GM18498 (cell line): Measurements from ENCODE around the gene TRIM33.
"Not testable (repeated sequence)": the region's sequence is repeated elsewhere in the genome, so short reads cannot be mapped to it uniquely, and the experiment has no call there.

ENCODE experiments used
- ATAC-seq: cut with Tn5 transposase; IDR thresholded peaks from one replicate; pipeline ENCODE4 v1.9.1; 2021; ENCODE audit warnings: mild to moderate bottlenecking, moderate library complexity; ENCODE audit not compliant: unreplicated experiment

TRIM33 gene

DNA sequence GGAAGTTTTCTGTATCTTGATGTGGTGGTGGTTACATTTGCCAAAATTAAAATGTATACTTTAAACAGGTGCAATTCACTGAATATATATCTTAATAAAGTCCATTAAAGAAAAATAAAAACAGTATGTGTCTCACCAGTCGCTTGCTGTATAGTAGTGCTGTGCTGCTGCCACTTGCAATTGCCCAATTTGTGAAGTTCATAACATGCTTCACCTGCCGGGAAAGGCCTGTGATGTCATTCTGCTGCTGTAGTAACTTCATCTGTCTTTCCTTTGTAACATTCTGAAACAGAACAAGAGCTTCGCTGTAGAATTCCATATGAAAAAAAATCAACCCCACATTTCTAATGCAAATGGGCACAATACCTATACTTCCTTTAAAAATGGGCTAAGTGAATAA, 83.4 kb downstream of the TRIM33 start:
- no peak for ATAC-seq

- ATAC-seq, result no peak
Measured at GRCh38 chr1:114423455-114423854, 87.5 kb downstream of the TRIM33 start.

GRCh38 chr1:114418948-114419347, 92.1 kb downstream of the TRIM33 start:
- ATAC-seq, result not testable (repeated sequence)

- ATAC-seq, result no peak
Measured at GRCh38 chr1:114397601-114398000, 113.4 kb downstream of the TRIM33 start.

DNA sequence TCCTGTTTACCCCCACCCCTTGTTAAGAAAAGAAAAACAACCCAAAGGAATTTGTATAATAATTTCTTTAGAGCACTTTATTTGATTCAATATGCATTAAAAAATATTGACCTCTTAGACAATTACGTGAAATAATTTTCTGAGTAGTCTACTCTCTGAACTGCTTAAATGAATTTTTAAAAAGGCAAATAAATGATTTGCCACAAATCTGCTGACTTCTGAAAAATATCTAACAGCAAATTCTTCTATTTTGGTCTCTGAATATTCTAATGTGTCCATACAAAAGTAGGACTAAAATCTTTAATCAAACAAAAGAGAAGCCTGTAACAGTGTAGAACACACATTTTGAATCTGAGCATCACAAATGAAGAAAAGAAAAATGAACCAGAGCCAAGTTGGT, 115.1 kb downstream of the TRIM33 start:
- ATAC-seq, result no peak

- no peak for ATAC-seq
Measured at GRCh38 chr1:114390960-114391359, 120.0 kb downstream of the TRIM33 start.

DNA sequence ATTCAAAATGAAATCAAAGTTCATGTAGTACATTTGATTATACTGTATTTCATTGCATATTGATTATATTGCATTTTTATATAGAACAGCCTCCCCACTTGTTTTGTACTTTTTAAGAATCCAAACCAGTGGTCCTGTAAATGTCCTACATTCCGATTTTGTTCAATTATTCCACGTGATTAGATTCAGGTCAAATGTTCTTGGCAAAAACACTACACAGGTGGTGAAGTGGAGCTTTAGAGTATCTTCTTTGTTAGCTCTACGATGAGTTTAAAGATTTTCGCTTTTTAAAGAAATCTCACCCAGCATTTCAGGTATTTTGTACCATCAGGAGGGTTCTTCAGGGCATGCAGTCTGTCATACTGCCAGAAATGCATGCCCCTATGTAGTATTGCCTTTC, 120.6 kb downstream of the TRIM33 start:
- no peak for ATAC-seq

GRCh38 chr1:114388432-114389003, 122.5 kb downstream of the TRIM33 start:
- ATAC-seq, result no peak

DNA sequence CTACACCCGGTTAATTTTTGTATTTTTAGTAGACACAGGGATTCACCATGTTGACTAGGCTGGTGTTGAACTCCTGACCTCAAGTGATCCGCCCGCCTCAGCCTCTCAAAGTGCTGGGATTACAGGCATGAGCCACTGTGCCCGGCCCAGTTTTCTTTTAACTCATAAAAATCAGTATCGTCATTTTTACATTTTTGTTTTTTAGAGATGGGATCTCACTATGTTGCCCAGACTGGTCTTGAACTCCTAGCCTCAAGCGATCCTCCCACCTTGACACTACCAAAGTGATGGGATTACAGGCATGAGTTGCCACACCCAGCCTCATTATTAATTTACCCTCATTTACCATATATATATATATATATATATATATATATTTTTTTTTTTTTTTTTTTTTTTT, 123.4 kb downstream of the TRIM33 start:
- ATAC-seq, result not testable (repeated sequence)

- no peak for ATAC-seq
Measured at GRCh38 chr1:114387010-114387360, 124.0 kb downstream of the TRIM33 start.

GRCh38 chr1:114386129-114387009, 124.6 kb downstream of the TRIM33 start:
- ATAC-seq, result no peak

- ATAC-seq, result no peak
Measured at GRCh38 chr1:114384922-114385321, 126.1 kb downstream of the TRIM33 start.

- no peak for ATAC-seq
Measured at GRCh38 chr1:114379987-114380386, 131.0 kb downstream of the TRIM33 start.

DNA sequence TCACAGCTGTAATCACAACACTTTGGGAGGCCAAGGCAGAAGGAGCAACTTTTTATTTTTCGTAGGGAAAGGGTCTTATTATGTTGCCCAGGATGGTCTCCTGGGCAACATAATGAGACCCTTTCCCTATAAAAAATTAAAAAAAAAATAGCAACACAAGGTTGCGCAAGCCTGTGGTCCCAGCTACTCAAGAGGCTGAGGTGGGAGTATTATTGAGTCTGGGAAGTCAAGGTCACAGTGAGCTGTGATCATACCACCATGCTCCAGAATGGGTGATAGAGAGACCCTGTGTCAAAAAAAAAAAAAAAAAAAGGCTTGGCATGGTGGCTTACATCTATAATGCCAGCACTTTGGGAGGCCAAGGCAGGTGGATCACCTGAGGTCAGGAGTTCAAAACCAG, 131.6 kb downstream of the TRIM33 start:
- ATAC-seq, result no peak

GRCh38 chr1:114377356-114377755, 133.6 kb downstream of the TRIM33 start:
- no peak for ATAC-seq

DNA sequence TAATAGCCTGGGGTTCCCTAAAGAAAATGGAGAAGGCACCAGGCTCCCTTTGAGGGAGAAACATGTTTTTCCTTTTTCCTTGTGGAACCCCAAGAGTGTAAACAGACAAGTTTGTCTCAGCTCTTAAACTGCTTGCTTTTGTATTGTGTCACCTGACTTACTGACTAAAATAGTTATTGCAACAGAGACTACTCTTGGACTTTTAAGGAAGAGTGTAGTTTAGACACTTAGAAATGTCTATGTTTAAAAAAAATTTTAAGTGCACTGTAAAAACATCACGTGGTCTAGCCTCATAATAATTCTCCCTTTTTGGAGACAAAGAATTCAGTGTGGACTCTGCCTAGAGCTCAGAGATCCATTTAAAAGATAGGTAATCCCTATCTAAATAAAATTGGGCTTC, 141.1 kb downstream of the TRIM33 start:
- ATAC-seq, result no peak

DNA sequence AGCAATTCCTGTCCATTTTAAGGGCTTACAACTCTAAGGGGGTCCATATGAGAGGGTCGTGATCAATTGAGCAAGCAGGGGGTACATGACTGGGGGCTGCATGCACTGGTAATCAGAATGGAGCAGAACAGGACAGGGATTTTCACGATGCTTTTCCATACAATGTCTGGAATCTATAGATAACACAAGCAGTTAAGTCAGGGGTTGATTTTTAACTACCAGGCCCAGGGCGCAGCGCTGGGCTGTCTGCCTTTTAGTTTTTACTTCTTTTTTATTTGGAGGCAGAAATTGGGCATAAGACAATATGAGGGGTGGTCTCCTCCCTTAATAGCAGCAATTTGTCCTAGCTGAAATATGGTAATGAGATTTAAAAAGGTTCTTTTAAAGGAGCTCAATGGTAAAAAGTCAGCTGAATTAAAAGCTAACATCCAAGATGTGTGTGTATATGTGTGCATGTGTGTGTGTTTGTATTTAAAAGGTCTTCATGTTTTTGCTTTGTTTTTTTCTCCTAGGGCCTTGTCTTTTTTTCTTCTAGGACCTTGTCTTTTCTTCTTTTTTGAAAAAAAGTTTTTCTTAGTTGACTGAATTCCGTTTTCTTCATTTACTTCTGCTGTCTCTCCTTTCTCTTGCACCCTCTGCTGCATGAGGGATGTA, 141.6 kb downstream of the TRIM33 start:
- not testable (repeated sequence) for ATAC-seq

GRCh38 chr1:114368560-114369255, 142.3 kb downstream of the TRIM33 start:
- no peak for ATAC-seq

DNA sequence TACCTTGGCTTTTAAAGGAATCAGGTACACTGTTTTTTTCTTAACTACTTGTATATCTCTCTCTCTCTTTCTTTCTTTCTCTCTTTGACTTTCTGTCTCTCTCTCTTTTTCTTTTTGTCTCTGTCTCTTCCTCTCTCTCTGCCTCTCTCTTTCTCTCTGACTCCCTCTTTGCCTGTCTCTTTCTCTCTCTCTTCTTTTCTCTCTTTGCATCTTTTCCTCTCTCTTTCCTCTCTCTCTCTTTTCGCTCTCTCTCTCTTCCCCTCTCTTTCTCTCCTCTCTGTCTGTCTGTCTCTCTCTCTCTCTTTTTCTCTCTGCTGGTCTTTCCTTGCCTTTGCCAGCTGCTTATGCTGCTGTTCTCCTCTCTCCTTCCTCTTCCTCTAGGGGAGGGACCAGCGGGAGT, 143.2 kb downstream of the TRIM33 start:
- no peak for ATAC-seq

DNA sequence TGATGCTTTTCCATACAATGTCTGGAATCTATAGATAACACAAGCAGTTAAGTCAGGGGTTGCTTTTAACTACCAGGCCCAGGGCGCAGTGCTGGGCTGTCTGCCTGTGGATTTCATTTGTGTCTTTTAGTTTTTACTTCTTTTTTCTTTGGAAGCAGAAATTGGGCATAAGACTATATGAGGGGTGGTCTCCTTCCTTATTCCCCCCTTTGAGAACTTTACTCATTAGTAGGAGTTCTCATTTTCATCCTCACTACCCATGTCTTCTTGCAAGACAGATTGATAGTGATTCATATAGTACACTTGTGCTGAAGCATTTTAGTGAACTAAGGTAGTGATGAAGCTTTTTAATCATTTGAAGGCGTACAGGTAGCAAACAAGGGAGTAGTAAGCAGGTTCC, 147.8 kb downstream of the TRIM33 start:
- not testable (repeated sequence) for ATAC-seq

DNA sequence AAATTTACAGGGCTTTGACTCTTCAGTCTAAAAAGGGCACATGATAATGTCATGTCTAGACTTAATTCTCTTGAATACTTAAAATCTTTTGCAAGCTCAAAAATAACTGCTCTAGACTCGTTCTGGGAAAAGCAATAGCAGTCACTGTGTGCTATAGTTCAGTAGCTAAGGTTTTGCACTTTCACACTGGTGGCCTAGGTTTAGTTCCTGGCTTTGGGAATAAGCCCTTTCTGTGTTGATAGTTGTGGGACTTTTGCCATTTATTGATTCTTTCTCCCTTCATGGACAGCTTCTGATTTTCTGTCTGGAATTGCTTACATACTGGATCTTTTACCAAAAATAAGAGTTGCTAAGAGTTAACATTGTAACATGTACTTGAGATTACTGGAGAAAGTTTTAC, 151.2 kb downstream of the TRIM33 start:
- ATAC-seq, result no peak
